Stomach (tissue), 4 donors: ENCODE data around the gene PDE3B.
"Not testable (repeated sequence)": the region's sequence is repeated elsewhere in the genome, so short reads cannot be mapped to it uniquely, and the experiment has no call there.

ENCODE experiments used
- EP300 ChIP-seq: sonication (generic); formaldehyde crosslinking; IDR thresholded peaks from one replicate; pipeline ENCODE4 v1.6.1; 2017; ENCODE audit warnings: antibody characterized with exemption
- POLR2A ChIP-seq, 4 donors: fragments of 450-650 bp; IDR thresholded peaks; one replicate each; pipeline ENCODE4 v1.6.1; 2016; ENCODE audit warnings: antibody characterized with exemption in 4 of 4, control low read depth in 2 of 4, mild to moderate bottlenecking in 1 of 4, moderate library complexity in 1 of 4
- POLR2AphosphoS5 ChIP-seq, 3 donors: sonication (generic); formaldehyde crosslinking; IDR thresholded peaks; one replicate each; pipeline ENCODE4 v1.6.1; 2016; ENCODE audit warnings: antibody characterized with exemption in 3 of 3
- TF ChIP-seq, protein P1 (sequence below), 7 experiments: fragments of 450-650 bp in 4 of 7; fragments of 200-600 bp in 3 of 7; sonication (generic) in 3 of 7; IDR thresholded peaks; one replicate each; pipeline ENCODE4 v1.5.1; 2016 to 2019; ENCODE audit warnings: antibody characterized with exemption in 7 of 7, control low read depth in 2 of 7, mild to moderate bottlenecking in 1 of 7

DNA sequence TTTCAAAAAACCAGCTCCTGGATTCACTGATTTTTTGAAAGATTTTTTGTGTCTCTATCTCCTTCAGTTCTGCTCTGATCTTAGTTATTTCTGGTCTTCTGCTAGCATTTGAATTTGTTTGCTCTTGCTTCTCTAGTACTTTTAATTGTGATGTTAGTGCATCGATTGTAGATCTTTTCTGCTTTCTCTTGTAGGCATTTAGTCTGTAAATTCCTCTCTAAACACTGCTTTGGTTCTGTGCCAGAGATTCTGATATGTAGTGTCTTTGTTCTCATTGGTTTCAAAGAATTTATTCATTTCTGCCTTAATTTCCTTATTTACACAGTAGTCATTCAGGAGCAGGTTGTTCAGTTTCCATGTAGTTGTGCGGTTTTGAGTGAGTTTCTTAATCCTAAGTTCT is 96.9 kb downstream of the PDE3B start:
- TF ChIP-seq POLR2AphosphoS5 (IDR thresholded peaks at IDR 0.05); EP300; POLR2A (IDR thresholded peaks at IDR 0.05): not testable (repeated sequence)
- TF ChIP-seq, protein P1, sequence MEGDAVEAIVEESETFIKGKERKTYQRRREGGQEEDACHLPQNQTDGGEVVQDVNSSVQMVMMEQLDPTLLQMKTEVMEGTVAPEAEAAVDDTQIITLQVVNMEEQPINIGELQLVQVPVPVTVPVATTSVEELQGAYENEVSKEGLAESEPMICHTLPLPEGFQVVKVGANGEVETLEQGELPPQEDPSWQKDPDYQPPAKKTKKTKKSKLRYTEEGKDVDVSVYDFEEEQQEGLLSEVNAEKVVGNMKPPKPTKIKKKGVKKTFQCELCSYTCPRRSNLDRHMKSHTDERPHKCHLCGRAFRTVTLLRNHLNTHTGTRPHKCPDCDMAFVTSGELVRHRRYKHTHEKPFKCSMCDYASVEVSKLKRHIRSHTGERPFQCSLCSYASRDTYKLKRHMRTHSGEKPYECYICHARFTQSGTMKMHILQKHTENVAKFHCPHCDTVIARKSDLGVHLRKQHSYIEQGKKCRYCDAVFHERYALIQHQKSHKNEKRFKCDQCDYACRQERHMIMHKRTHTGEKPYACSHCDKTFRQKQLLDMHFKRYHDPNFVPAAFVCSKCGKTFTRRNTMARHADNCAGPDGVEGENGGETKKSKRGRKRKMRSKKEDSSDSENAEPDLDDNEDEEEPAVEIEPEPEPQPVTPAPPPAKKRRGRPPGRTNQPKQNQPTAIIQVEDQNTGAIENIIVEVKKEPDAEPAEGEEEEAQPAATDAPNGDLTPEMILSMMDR (IDR thresholded peaks at IDR 0.05), result not testable (repeated sequence)
